ENCODE data around the gene OTOF. TPM values are rescaled to one million over a fixed set of nuclear protein-coding genes. Genes with fewer than 3 reads are reported as not detected.

OTOF gene
- total RNA-seq, 4 donors from 2014 or later: 0.49 to 0.89 TPM; not detected in 2

DNA sequence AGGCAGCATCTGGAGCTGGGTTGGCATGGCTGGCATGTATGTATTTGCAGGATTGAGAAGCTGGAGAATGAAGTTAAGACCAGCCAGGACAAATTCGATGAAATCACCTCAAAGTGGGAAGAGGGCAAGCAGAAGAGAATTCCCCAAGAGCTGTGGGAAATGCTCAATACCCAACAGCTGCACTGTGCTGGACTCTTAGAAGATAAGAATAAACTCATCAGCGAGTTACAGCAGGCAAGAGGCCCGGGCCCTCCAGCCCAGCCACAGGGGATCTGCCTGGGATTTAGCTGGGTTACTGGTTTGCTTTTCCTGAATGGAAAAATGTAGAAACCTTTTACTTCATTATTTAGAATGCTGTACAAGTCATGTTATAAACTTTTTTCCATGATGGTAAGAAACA, 53.7 kb downstream of the OTOF start:
- no peak for TF ChIP-seq POLR2A (IDR thresholded peaks at IDR 0.05)
- TF ChIP-seq, protein P1, sequence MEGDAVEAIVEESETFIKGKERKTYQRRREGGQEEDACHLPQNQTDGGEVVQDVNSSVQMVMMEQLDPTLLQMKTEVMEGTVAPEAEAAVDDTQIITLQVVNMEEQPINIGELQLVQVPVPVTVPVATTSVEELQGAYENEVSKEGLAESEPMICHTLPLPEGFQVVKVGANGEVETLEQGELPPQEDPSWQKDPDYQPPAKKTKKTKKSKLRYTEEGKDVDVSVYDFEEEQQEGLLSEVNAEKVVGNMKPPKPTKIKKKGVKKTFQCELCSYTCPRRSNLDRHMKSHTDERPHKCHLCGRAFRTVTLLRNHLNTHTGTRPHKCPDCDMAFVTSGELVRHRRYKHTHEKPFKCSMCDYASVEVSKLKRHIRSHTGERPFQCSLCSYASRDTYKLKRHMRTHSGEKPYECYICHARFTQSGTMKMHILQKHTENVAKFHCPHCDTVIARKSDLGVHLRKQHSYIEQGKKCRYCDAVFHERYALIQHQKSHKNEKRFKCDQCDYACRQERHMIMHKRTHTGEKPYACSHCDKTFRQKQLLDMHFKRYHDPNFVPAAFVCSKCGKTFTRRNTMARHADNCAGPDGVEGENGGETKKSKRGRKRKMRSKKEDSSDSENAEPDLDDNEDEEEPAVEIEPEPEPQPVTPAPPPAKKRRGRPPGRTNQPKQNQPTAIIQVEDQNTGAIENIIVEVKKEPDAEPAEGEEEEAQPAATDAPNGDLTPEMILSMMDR (IDR thresholded peaks at IDR 0.05): no peak
- DNase-seq (ENCODE audit: low spot score in 2 of 2): no peak
- 55 to 74% methylated on average over 3 of the region's 3 CpGs for WGBS, 2 donors
- intact Hi-C loops (cut with DNase I; ENCODE audit: low total_unique reads): no loop called here
- H3K4me3 ChIP-seq (ENCODE audit: low read depth, poor library complexity, severe bottlenecking): no peak overlapping the region

DNA sequence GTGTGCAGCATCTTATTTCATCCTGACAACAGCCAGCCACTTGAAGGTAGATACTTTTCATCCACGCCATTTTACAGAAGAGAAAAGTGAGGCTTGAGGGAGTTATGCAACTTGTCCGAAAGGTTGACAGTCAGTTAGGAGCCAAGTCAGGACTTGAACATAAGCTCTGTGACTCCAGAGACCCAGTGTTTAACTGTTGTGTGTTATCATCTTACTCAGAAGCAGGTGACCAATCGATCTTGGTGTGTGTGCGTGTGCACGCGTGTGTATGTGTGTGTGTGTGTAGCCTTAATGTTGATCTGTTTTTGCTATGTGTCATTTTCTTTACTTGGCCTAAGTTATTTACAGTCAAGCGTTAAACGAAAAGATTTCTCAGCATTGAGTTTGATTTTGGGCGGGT, 54.2 kb downstream of the OTOF start:
- no peak overlapping the region for H3K4me3 ChIP-seq (ENCODE audit: low read depth, poor library complexity, severe bottlenecking)
- TF ChIP-seq, protein P1 (IDR thresholded peaks at IDR 0.05): no peak
- no peak for TF ChIP-seq POLR2A (IDR thresholded peaks at IDR 0.05)
- intact Hi-C loops (cut with DNase I; ENCODE audit: low total_unique reads): no loop called here
- WGBS, 2 donors: 78 to 94% methylated on average over 9 of the region's 9 CpGs
- no peak for DNase-seq (ENCODE audit: low spot score in 2 of 2)

DNA sequence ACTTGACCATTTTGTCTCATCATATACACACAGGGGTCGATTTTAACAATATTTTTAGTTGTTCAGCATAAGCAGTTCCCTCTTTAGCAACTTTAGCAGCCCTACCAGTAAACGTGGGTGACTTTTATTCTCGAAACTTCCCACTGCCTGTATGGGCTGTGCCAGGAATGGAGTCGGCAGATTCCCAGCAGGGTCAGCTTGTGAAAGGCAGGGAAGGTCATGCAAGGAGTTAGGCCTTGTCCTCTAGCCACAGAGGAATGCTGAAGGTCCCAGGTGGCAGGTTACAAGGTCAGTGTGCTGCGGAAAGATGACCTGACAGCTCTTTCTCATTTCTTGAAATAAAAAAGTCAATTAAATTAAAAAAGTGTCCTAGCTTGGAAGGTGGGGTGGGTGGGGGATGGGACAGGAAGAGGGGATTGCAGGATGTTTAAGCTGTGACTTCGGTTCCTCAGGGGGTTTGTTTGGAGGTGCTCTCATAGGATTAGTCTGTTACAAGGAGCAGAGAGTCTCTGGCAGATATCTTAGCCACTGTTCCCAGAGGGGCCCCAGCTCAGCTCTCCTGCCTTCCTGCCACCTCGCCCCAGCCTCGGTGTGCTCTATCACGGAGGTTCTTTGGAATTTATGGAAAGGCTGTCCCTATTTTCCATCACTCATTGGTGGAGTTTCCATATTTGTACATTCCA, 54.8 kb downstream of the OTOF start:
- no peak for DNase-seq (ENCODE audit: low spot score in 2 of 2)
- TF ChIP-seq, protein P1 (IDR thresholded peaks at IDR 0.05): no peak
- no peak for TF ChIP-seq POLR2A (IDR thresholded peaks at IDR 0.05)
- no peak overlapping the region for H3K4me3 ChIP-seq (ENCODE audit: low read depth, poor library complexity, severe bottlenecking)
- intact Hi-C loops (cut with DNase I; ENCODE audit: low total_unique reads): no loop called here
- 57 to 61% methylated on average over 9 of the region's 9 CpGs for WGBS, 2 donors

DNA sequence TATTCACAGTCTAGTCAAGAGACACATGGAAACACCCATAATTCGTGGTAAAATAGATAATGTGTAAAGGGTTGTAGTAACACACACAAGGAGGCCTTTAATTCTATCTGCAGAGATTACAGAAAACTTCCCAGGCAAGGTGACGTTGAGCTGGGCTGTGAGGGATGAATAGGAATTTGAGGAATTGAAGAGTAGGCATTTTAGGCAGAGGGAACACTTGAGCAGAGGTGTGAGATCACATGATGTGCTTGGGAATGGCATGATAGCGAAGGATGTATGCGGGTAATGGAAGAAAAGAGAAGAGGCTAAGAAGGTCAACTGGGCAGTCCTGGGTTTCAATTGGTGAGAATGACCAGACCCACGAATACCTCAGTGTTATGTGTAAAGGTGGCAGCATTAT, 56.0 kb downstream of the OTOF start:
- no peak for TF ChIP-seq POLR2A (IDR thresholded peaks at IDR 0.05)
- TF ChIP-seq, protein P1 (IDR thresholded peaks at IDR 0.05): no peak
- no peak for DNase-seq (ENCODE audit: low spot score in 2 of 2)
- intact Hi-C loops (cut with DNase I; ENCODE audit: low total_unique reads): no loop called here
- WGBS, 2 donors: 82 to 89% methylated on average over 5 of the region's 5 CpGs
- no peak overlapping the region for H3K4me3 ChIP-seq (ENCODE audit: low read depth, poor library complexity, severe bottlenecking)

DNA sequence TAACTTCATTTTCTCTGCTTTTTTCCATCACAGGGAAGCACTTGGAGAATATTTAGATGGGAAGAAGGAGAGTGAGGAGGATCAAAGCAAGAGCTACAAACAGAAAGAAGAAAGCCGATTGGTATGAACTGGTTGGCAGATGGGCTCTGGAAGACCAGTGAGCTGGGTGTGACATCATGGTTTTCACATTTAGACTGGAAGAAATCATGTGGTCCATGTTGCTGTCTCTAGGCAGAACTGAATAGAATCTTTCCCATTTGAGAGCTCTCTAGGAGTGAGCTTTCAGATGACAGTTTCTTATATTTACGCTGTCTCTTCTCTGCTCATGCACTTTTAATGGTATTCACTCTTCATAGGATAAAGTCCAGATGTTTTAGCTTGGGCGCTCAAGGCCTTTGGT, 63.6 kb downstream of the OTOF start:
- WGBS, 2 donors: 80 to 88% methylated on average over 3 of the region's 3 CpGs
- intact Hi-C loops (cut with DNase I; ENCODE audit: low total_unique reads): no loop called here
- no peak for TF ChIP-seq POLR2A (IDR thresholded peaks at IDR 0.05)
- TF ChIP-seq, protein P1 (IDR thresholded peaks at IDR 0.05): no peak
- no peak for DNase-seq (ENCODE audit: low spot score in 2 of 2)
- no peak overlapping the region for H3K4me3 ChIP-seq (ENCODE audit: low read depth, poor library complexity, severe bottlenecking)
